Measurements from ENCODE around the gene UHRF1. TPM values are rescaled to one million over a fixed set of nuclear protein-coding genes. Genes with fewer than 3 reads are reported as not detected.
A peak's percentile ranks its signal among the peaks of the same experiment; 100 is the strongest.

Gene UHRF1
- total RNA-seq, 4 donors from 2014 or later: 3.4 to 21.7 (median 11.5) TPM

- 40 to 52% methylated on average over 13 to 27 of the region's 36 CpGs for WGBS, 2 donors
- intact Hi-C loops (cut with DNase I): no loop called here
- Histone ChIP-seq H3K27ac (peak overlapping the region; percentile 83 to 93 (median 90)), H3K9me3 (no peaks in the 10 kb centered on the region), H3K27me3 (no peaks in the 10 kb centered on the region), H3K36me3 (peaks cover 0 to 5% (median 0%) of the 10 kb centered on the region in 3 donors), H3K4me1 (peaks cover 29 to 91% (median 50%) of the 10 kb centered on the region in 3 donors), H3K4me3 (peak overlapping the region in 3 of 4 donors; percentile 9 to 37 (median 25))
- TF ChIP-seq POLR2A (IDR thresholded peaks at IDR 0.05) (peak in 1 of 4 donors; percentile 36), CTCF (IDR thresholded peaks at IDR 0.05) (no peak)
- no peak for DNase-seq
Measured at GRCh38 chr19:4977299-4978174, 68.2 kb downstream of the UHRF1 start.

GRCh38 chr19:4979211-4979807 is 70.0 kb downstream of the UHRF1 start:
- peaks cover 21 to 86% (median 45%) of the 10 kb centered on the region in 3 donors for H3K4me1 ChIP-seq
- 86 to 100% methylated on average over 4 to 8 of the region's 8 CpGs for WGBS, 2 donors
- H3K27ac ChIP-seq: no peak overlapping the region
- no peak overlapping the region for H3K4me3 ChIP-seq
- no peaks in the 10 kb centered on the region for H3K9me3 ChIP-seq
- no peaks in the 10 kb centered on the region for H3K27me3 ChIP-seq
- DNase-seq: no peak
- intact Hi-C loops (cut with DNase I): no loop called here
- peaks cover 0 to 18% (median 0%) of the 10 kb centered on the region in 3 donors for H3K36me3 ChIP-seq
- no peak for TF ChIP-seq CTCF (IDR thresholded peaks at IDR 0.05)
- no peak for TF ChIP-seq POLR2A (IDR thresholded peaks at IDR 0.05)

GRCh38 chr19:4980067-4980466 is 70.8 kb downstream of the UHRF1 start:
- no peak for TF ChIP-seq CTCF (IDR thresholded peaks at IDR 0.05)
- TF ChIP-seq POLR2A (IDR thresholded peaks at IDR 0.05): no peak
- no peak for DNase-seq
- intact Hi-C loops (cut with DNase I): no loop called here
- Histone ChIP-seq H3K27ac (no peak overlapping the region), H3K9me3 (no peaks in the 10 kb centered on the region), H3K36me3 (peaks cover 0 to 20% (median 0%) of the 10 kb centered on the region in 3 donors), H3K4me3 (no peak overlapping the region), H3K27me3 (no peaks in the 10 kb centered on the region), H3K4me1 (peaks cover 21 to 86% (median 45%) of the 10 kb centered on the region in 3 donors)
- WGBS, 2 donors: 78 to 88% methylated on average over 3 of the region's 3 CpGs

GRCh38 chr19:4980838-4981680 is 71.8 kb downstream of the UHRF1 start:
- Histone ChIP-seq H3K36me3 (peaks cover 0 to 20% (median 0%) of the 10 kb centered on the region in 3 donors), H3K4me1 (peaks cover 15 to 79% (median 35%) of the 10 kb centered on the region in 3 donors), H3K27ac (no peak overlapping the region), H3K9me3 (no peaks in the 10 kb centered on the region), H3K27me3 (no peaks in the 10 kb centered on the region), H3K4me3 (no peak overlapping the region)
- TF ChIP-seq CTCF (IDR thresholded peaks at IDR 0.05) (no peak), POLR2A (IDR thresholded peaks at IDR 0.05) (no peak)
- intact Hi-C loops (cut with DNase I): no loop called here
- no peak for DNase-seq
- 80 to 88% methylated on average over 1 to 8 of the region's 27 CpGs for WGBS, 2 donors

Data from esophagus squamous epithelium (tissue), 5 donors.